ENCODE measurements around the gene TP53TG5.

DNA sequence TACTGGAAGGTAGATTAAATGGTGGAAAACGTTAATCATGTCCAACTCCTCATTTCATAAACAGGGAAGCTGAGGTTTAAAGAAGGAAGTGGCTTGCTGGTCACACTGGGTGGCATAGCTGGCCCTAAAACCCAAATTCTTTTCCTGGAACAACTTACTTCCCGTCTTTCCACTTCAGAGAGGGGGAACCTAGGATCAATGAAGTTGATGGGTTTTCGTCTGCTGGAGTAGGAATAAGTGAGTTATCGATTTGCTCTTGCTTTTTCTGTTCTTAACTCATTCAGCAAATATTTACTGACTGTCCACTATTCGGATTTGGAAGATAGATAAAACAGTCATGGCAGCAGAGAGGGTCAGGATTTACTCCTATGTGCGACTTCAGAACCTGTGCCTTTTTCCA is 16.3 kb downstream of the TP53TG5 start:
- TF ChIP-seq, protein P1, sequence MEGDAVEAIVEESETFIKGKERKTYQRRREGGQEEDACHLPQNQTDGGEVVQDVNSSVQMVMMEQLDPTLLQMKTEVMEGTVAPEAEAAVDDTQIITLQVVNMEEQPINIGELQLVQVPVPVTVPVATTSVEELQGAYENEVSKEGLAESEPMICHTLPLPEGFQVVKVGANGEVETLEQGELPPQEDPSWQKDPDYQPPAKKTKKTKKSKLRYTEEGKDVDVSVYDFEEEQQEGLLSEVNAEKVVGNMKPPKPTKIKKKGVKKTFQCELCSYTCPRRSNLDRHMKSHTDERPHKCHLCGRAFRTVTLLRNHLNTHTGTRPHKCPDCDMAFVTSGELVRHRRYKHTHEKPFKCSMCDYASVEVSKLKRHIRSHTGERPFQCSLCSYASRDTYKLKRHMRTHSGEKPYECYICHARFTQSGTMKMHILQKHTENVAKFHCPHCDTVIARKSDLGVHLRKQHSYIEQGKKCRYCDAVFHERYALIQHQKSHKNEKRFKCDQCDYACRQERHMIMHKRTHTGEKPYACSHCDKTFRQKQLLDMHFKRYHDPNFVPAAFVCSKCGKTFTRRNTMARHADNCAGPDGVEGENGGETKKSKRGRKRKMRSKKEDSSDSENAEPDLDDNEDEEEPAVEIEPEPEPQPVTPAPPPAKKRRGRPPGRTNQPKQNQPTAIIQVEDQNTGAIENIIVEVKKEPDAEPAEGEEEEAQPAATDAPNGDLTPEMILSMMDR (IDR thresholded peaks at IDR 0.05): no peak
- no peak for TF ChIP-seq POLR2A (IDR thresholded peaks at IDR 0.05; ENCODE audit: low read depth)
